H1 (cell line): ENCODE results near the gene HFE. TPM values are rescaled to one million over a fixed set of nuclear protein-coding genes. Genes with fewer than 3 reads are reported as not detected.

Source experiments
- BCL11A ChIP-seq, 2 experiments: IDR thresholded peaks; one replicate each; pipeline ENCODE4 v1.6.1; 2011; ENCODE audit warnings: low read depth in 2 of 2, low read length in 2 of 2, mild to moderate bottlenecking in 2 of 2
- CHD2 ChIP-seq: IDR thresholded peaks from 2 replicates; pipeline ENCODE4 v1.6.1; 2012; ENCODE audit warnings: low read length, improper control_type of control experiment
- JUND ChIP-seq: IDR thresholded peaks from 2 replicates; pipeline ENCODE4 v1.6.1; 2011; ENCODE audit warnings: mild to moderate bottlenecking, improper control_type of control experiment, low read length
- RNF2 ChIP-seq: fragments of 200-900, 300-1000 bp; sonication (generic); IDR thresholded peaks from 2 replicates; pipeline ENCODE4 v1.7.1; 2016; ENCODE audit warnings: borderline replicate concordance, low read depth, mild to moderate bottlenecking, antibody characterized with exemption, low read length; ENCODE audit not compliant: poor library complexity, severe bottlenecking; ENCODE audit errors: missing control alignments
- SRF ChIP-seq: IDR thresholded peaks from 2 replicates; pipeline ENCODE4 v1.6.1; 2011; ENCODE audit warnings: mild to moderate bottlenecking, low read depth, low read length, moderate library complexity
- TEAD4 ChIP-seq: IDR thresholded peaks from 2 replicates; pipeline ENCODE4 v1.6.1; 2012; ENCODE audit warnings: low read depth, low read length, inconsistent platforms, mixed read lengths
- polyA plus RNA-seq, 7 experiments: library from polyadenylated mRNA; depleted of rRNA in 3 of 7; stranded (reverse) in 5 of 7; unstranded in 2 of 7; fragments of >200 nt in 5 of 7; fragments of 200-250 nt in 2 of 7; gene quantifications; 1 replicate in 5 of 7; 2 replicates in 1 of 7; 4 replicates in 1 of 7; pipeline versions ENCODE4 v1.2.1 to v1.2.3, GENCODE V29; 2011 to 2013; ENCODE audit warnings: missing spikeins in 2 of 7, mixed read lengths in 2 of 7
- total RNA-seq: library from RNA; stranded (reverse); fragmentation: NEBNext Ultra II Directional; extraction: Animal tissue kit (Norgen Biotek cat#: 25700); gene quantifications from 2 replicates; pipeline ENCODE4 v1.2.1, GENCODE V29; 2021

The HFE gene
- total and polyA plus RNA-seq, 2 of the 8 experiments (the other 6 are each of a cell fraction or from before 2014, with no cell fraction given): 1.6 to 2.0 TPM

- TF ChIP-seq SRF: no peak
- no peak for TF ChIP-seq RNF2
- TF ChIP-seq CHD2: no peak; the same call in none of the 2 replicates
- TF ChIP-seq TEAD4: no peak
- no peak for TF ChIP-seq JUND
- no peak for TF ChIP-seq BCL11A (IDR thresholded peaks at IDR 0.05; ENCODE audit: low read depth in 2 of 2, low read length in 2 of 2)
Observed at GRCh38 chr6:26123947-26124780, 36.9 kb downstream of the HFE start (continued).
